CD4-positive, alpha-beta T cell (primary cell): ENCODE results near the gene MIDN. TPM values are rescaled to one million over a fixed set of nuclear protein-coding genes. Genes with fewer than 3 reads are reported as not detected.

Experiments used
- ATAC-seq: fragments of 200-7000 bp; cut with Tn5 transposase; one replicate; pipeline ENCODE4 v1.10.0; 2022; ENCODE audit warnings: mild to moderate bottlenecking; ENCODE audit not compliant: poor library complexity
- CTCF ChIA-PET: fragments of 350-600 bp; sonication (Branson Sonifier 250); formaldehyde crosslinking; loops from one replicate; lab custom pipeline; 2021; ENCODE audit warnings: antibody characterized with exemption, inconsistent platforms; lab: Charles Lee
- POLR2A ChIA-PET: fragments of 350-600 bp; sonication (Branson Sonifier 250); formaldehyde crosslinking; loops from one replicate; lab custom pipeline; 2021; ENCODE audit warnings: antibody characterized with exemption, inconsistent platforms; lab: Charles Lee
- DNase-seq, 14 experiments: peaks; one replicate each; pipeline ENCODE4 v3.0.0-alpha.2; 2013 to 2020; ENCODE audit warnings: mixed read lengths in 2 of 14
- H3K27ac ChIP-seq, 2 donors: one replicate each; pipeline versions ENCODE4 v1.5.1 to v1.7.0; 2013; ENCODE audit warnings: low read length in 2 of 2, low read depth in 1 of 2, mild to moderate bottlenecking in 1 of 2
- H3K27me3 ChIP-seq, 2 experiments: 1 replicate in 1 of 2; 2 replicates in 1 of 2; pipeline versions ENCODE4 v1.6.1 to v1.7.0; 2013; ENCODE audit warnings: low read length in 2 of 2, control low read depth in 1 of 2, mild to moderate bottlenecking in 1 of 2, moderate library complexity in 1 of 2; ENCODE audit not compliant: insufficient read depth in 2 of 2, control insufficient read depth in 1 of 2
- H3K36me3 ChIP-seq: one replicate; pipeline ENCODE4 v1.6.1; 2013; ENCODE audit warnings: low read length, control low read depth; ENCODE audit not compliant: insufficient read depth
- H3K4me1 ChIP-seq: one replicate; pipeline ENCODE4 v1.6.1; 2013; ENCODE audit warnings: low read length, control low read depth; ENCODE audit not compliant: insufficient read depth
- H3K4me3 ChIP-seq: one replicate; pipeline ENCODE4 v1.5.1; 2013; ENCODE audit warnings: mild to moderate bottlenecking, low read length, moderate library complexity
- H3K9me3 ChIP-seq, 2 experiments: 1 replicate in 1 of 2; 2 replicates in 1 of 2; pipeline versions ENCODE4 v1.6.1 to v1.7.0; 2013; ENCODE audit warnings: low read length in 2 of 2, mild to moderate bottlenecking in 2 of 2, control low read depth in 1 of 2, moderate library complexity in 1 of 2; ENCODE audit not compliant: control insufficient read depth in 1 of 2, insufficient read depth in 1 of 2
- H3K27ac Mint-ChIP-seq: one replicate; pipeline ENCODE4 v1.8.0; 2020; ENCODE audit warnings: mixed read lengths
- H3K27me3 Mint-ChIP-seq: one replicate; pipeline ENCODE4 v1.8.0; 2021; ENCODE audit warnings: mixed read lengths
- H3K36me3 Mint-ChIP-seq: one replicate; pipeline ENCODE4 v1.8.0; 2021; ENCODE audit warnings: low read depth, mixed read lengths
- H3K4me1 Mint-ChIP-seq: one replicate; pipeline ENCODE4 v1.8.0; 2021; ENCODE audit warnings: low read depth, mixed read lengths
- H3K4me3 Mint-ChIP-seq: one replicate; pipeline ENCODE4 v1.8.0; 2020; ENCODE audit warnings: mild to moderate bottlenecking, mixed read lengths
- H3K9me3 Mint-ChIP-seq: one replicate; pipeline ENCODE4 v1.8.0; 2020; ENCODE audit warnings: mixed read lengths
- intact Hi-C, 2 experiments: fragments of 100-400 bp; cut with DNase I in 1 of 2; cut with micrococcal nuclease in 1 of 2; formaldehyde crosslinking; loops; one replicate each; pipeline versions ENCODE4 v1.15.1 to v1.9.0; 2023 to 2025; cut with DNase I, micrococcal nuclease
- total RNA-seq, 174 experiments: library from RNA in 2 of 174; stranded (reverse) in 2 of 174; gene quantifications; one replicate each; pipeline ENCODE4 v1.2.3 and lab custom pipeline; 2021 to 2026
- TF ChIP-seq, protein P1 (sequence below): fragments of 200-600 bp; IDR thresholded peaks from one replicate; pipeline ENCODE4 v1.8.0; 2022; ENCODE audit warnings: antibody characterized with exemption, mild to moderate bottlenecking

MIDN gene
- total RNA-seq, 2 experiments from 2014 or later: 214 to 228 TPM

DNA sequence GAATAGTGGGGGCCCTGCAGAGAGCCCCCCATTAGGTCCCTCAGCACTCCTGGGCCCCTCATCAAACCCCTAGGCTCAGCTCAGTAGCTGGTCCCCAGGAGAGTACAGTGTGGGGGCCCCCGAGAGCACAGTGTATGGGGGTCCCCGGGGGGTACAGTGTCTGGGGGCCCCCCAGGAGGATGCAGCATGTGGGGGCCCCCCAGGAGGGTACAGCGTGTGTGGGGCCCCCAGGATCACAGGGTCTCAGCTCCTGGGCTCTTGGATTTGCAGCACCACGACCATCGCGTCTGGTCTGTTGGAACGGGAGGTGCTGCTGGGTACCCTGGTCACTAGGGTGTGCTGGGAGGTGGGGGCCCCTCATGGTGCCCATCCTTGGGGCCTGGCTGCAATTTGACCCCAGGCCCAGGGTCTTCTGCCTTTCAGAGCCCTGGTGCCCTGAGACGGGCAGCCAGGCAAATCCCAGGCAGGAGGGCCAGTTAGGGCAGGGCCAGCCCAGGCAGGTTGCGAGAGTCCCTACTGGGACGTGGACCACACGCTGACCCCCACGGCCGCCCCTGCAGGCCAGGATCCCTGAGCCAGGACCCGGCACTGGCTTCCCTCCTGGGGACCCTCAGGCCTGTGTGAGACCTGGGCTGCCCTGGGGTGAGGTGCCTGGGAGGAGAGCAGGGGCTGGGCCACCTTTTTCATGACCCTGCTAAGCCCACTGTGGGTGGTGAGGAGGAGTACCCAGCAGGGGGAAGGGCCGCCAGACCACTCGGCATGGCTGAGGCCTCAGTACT is 24.1 kb upstream of the MIDN start:
- no peaks in the 10 kb centered on the region for H3K4me1 Mint-ChIP-seq
- ATAC-seq: no peak

DNA sequence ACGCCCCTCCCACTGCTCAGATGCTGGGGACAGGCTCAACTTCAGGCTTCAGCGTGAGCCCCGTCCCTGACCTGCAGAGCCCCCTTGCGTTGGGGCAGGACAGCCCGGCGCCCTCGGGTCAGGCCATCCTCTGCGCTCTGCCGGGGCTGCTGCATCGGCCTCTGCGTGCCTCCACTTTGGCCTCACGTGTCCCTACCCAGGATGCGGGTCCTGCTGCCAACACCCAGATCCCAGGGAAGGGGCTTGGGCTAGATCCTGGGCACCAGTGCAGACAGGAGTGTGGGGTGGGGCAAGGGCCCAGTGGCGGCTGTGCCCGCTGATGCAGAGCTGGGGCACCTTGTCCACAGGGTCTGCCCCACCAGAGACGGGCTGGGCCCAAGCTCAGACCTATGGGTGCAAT is 23.5 kb upstream of the MIDN start:
- Mint-ChIP-seq H3K4me3 (no peak overlapping the region), H3K4me1 (no peaks in the 10 kb centered on the region), H3K36me3 (peaks cover 7% of the 10 kb centered on the region), H3K27me3 (no peaks in the 10 kb centered on the region), H3K27ac (no peak overlapping the region), H3K9me3 (no peaks in the 10 kb centered on the region)
- ChIA-PET CTCF (no interaction called here), POLR2A (interaction anchor here (1.3 kb wide), 1 partner anchor 44 kb away, joined by 4 read pairs; the partner anchor contains the start of gene CIRBP)
- TF ChIP-seq, protein P1, sequence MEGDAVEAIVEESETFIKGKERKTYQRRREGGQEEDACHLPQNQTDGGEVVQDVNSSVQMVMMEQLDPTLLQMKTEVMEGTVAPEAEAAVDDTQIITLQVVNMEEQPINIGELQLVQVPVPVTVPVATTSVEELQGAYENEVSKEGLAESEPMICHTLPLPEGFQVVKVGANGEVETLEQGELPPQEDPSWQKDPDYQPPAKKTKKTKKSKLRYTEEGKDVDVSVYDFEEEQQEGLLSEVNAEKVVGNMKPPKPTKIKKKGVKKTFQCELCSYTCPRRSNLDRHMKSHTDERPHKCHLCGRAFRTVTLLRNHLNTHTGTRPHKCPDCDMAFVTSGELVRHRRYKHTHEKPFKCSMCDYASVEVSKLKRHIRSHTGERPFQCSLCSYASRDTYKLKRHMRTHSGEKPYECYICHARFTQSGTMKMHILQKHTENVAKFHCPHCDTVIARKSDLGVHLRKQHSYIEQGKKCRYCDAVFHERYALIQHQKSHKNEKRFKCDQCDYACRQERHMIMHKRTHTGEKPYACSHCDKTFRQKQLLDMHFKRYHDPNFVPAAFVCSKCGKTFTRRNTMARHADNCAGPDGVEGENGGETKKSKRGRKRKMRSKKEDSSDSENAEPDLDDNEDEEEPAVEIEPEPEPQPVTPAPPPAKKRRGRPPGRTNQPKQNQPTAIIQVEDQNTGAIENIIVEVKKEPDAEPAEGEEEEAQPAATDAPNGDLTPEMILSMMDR: no peak
- intact Hi-C loops: no loop called here
- H3K9me3 ChIP-seq: peaks cover 0 to 5% of the 10 kb centered on the region in 2 experiments
- H3K27me3 ChIP-seq: no peaks in the 10 kb centered on the region
- no peak overlapping the region for H3K27ac ChIP-seq
- no peak for DNase-seq
- no peak overlapping the region for H3K4me3 ChIP-seq
- no peaks in the 10 kb centered on the region for H3K4me1 ChIP-seq
- H3K36me3 ChIP-seq: peaks cover 47% of the 10 kb centered on the region
- ATAC-seq: no peak

More for the DNA sequence above, 24.1 kb upstream of the MIDN start:
- intact Hi-C loops: no loop called here
- Histone ChIP-seq H3K27me3 (no peaks in the 10 kb centered on the region), H3K4me3 (no peak overlapping the region), H3K27ac (no peak overlapping the region), H3K36me3 (peaks cover 49% of the 10 kb centered on the region), H3K4me1 (no peaks in the 10 kb centered on the region), H3K9me3 (peaks cover 0 to 5% of the 10 kb centered on the region in 2 experiments)
- Mint-ChIP-seq H3K27ac (no peak overlapping the region), H3K36me3 (peaks cover 7% of the 10 kb centered on the region), H3K9me3 (no peaks in the 10 kb centered on the region), H3K27me3 (no peaks in the 10 kb centered on the region), H3K4me3 (no peak overlapping the region)
- TF ChIP-seq, protein P1: no peak
- no peak for DNase-seq
- CTCF ChIA-PET: no interaction called here
- POLR2A ChIA-PET: no interaction called here

DNA sequence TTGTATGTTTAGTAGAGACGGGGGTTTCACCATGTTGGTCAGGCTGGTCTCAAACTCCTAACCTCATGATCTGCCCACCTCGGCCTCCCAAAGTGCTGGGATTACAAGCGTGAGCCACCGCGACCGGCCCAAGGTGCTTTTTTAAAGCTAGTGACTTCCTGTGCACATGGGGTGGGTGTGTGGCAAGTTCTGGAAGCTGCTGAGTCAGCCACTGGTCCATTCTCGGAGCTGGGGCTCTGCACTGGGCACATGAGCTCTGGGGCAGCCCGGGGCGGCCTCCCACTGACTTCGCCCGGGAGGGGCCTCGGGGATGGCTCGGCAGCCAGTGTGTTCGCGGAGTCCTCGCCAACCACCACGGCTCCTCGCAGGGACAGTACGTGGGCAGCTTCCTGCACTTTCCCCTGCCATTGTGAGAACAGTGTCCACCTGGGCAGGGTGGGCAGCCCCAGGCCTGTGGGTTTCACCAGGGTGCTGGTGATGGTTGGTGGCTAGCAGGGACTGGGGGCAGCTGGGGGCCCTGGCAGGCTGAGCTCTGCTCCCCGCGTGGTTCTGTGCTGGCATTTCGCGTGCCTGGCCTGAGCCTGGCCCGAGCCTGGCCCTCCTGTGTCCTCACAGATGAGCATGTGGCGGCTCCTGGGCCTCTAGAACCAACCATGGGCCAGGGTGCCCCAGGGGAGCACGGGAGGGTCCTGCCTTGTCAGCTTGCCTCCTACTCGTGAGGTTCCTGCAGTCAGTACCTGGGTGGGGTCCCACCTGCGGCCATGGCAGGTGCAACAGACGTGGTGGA is 22.8 kb upstream of the MIDN start:
- TF ChIP-seq, protein P1: no peak
- POLR2A ChIA-PET: interaction anchor here (1.3 kb wide), 1 partner anchor 43 kb away, joined by 4 read pairs; the partner anchor contains the start of gene CIRBP

More for the DNA sequence above, 22.8 kb upstream of the MIDN start:
- no peaks in the 10 kb centered on the region for H3K27me3 ChIP-seq
- DNase-seq (no peak), ATAC-seq (no peak)
- no peaks in the 10 kb centered on the region for H3K4me1 ChIP-seq
- CTCF ChIA-PET: no interaction called here
- no peak overlapping the region for H3K27ac ChIP-seq
- no peaks in the 10 kb centered on the region for H3K9me3 Mint-ChIP-seq
- peaks cover 7% of the 10 kb centered on the region for H3K36me3 Mint-ChIP-seq
- no peaks in the 10 kb centered on the region for H3K4me1 Mint-ChIP-seq
- no peak overlapping the region for H3K27ac Mint-ChIP-seq
- H3K36me3 ChIP-seq: peaks cover 40% of the 10 kb centered on the region
- no peak overlapping the region for H3K4me3 ChIP-seq
- intact Hi-C loops: no loop called here
- peaks cover 0 to 5% of the 10 kb centered on the region in 2 experiments for H3K9me3 ChIP-seq
- H3K4me3 Mint-ChIP-seq: no peak overlapping the region
- no peaks in the 10 kb centered on the region for H3K27me3 Mint-ChIP-seq
